ENCODE measurements around the gene PSMD5.

DNA sequence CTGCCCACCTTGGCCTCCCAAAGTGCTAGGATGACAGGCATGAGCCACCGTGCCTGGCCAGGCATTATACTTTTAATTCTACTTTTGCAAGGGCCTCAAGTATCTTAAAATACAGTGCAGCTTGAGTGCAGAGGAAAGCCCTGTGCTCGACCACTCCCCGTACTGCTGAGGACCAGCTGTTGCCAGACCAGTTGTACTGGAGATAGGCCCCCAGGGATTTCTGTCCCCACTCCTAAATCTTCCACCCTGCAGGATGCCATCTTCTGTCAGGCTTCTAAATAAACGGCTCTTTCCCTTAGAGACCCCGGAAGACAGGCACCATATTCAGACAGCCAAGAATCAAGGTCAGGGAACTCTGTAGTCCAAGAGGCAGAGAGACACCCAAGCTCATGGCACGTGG lies 16.6 kb upstream of the PSMD5 start:
- TF ChIP-seq, protein P1, sequence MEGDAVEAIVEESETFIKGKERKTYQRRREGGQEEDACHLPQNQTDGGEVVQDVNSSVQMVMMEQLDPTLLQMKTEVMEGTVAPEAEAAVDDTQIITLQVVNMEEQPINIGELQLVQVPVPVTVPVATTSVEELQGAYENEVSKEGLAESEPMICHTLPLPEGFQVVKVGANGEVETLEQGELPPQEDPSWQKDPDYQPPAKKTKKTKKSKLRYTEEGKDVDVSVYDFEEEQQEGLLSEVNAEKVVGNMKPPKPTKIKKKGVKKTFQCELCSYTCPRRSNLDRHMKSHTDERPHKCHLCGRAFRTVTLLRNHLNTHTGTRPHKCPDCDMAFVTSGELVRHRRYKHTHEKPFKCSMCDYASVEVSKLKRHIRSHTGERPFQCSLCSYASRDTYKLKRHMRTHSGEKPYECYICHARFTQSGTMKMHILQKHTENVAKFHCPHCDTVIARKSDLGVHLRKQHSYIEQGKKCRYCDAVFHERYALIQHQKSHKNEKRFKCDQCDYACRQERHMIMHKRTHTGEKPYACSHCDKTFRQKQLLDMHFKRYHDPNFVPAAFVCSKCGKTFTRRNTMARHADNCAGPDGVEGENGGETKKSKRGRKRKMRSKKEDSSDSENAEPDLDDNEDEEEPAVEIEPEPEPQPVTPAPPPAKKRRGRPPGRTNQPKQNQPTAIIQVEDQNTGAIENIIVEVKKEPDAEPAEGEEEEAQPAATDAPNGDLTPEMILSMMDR (IDR thresholded peaks at IDR 0.05), result no peak
- TF ChIP-seq POLR2A (IDR thresholded peaks at IDR 0.05) (no peak), EP300 (IDR thresholded peaks at IDR 0.05) (no peak), POLR2AphosphoS5 (IDR thresholded peaks at IDR 0.05) (no peak)

All from suprapubic skin (tissue), 4 donors.